NAMALWA (cell line): ENCODE results near the gene SSR4.

Source experiments
- DNase-seq: peaks from one replicate; pipeline ENCODE4 v3.0.0-alpha.2; 2015; ENCODE audit warnings: low spot score

SSR4 gene

DNA sequence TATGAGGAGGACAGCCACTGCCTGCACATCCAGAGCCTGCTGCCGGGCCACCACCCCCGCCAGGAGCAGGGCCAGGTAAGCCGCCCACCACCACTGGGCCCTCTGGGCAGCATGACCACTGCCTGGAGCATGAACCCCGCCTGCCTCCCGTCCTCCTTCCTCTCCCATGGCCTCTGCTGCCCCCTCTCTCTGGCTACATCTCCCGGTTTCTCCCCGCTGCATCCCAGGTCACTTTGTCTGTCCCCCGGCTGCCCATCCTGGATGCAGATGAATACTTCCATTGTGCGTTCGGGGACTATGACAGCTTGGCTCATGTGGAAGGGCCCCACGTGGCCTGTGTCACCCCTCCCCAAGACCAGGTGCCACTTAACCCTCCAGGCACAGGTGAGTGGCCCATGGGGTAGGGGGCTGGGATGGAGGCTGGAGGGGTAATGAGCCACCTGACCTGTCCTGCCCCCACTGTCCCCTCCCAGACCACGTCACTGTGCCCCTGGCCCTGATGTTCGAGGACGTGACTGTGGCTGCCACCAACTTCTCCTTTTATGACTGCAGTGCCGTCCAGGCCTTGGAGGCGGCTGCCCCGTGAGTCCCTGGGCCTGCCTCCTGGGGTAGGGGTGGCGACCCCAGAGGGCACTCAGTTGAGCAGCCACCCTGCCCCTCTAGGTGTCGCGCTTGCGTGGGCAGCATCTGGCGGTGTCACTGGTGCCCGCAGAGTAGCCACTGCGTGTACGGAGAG lies 24.4 kb upstream of the SSR4 start:
- no peak for DNase-seq

DNA sequence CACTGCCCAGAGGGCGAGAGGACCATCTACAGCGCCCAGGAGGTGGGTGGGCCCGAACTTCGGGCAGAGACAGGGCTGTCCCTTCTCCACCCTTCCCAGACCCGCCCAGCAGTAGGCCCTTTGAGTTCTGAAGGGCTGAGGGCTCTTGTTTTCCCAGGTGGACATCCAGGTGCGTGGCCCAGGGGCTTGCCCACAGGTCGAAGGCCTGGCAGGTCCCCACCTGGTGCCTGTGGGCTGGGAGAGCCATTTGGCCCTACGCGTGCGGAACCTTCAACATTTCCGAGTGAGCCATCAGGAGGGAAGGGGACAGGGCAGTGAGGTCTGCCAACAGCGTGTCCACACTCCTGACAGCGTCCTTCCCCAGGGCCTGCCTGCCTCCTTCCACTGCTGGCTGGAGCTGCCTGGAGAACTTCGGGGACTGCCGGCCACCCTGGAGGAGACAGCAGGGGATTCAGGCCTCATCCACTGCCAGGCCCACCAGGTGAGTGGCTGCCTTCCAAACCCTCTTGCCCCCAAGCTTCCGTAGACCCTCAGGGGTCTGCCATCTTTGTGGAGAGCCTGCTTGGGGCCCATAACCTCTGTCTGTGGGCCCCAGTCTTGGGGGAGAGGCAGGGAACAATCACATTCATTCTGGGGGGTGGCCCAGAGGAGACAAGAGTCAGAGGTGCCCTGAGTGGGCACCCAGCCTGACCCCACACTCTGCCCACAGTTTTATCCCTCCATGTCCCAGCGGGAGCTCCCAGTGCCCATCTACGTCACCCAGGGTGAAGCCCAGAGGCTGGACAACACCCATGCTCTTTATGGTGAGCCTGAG lies 23.7 kb upstream of the SSR4 start:
- no peak for DNase-seq

DNA sequence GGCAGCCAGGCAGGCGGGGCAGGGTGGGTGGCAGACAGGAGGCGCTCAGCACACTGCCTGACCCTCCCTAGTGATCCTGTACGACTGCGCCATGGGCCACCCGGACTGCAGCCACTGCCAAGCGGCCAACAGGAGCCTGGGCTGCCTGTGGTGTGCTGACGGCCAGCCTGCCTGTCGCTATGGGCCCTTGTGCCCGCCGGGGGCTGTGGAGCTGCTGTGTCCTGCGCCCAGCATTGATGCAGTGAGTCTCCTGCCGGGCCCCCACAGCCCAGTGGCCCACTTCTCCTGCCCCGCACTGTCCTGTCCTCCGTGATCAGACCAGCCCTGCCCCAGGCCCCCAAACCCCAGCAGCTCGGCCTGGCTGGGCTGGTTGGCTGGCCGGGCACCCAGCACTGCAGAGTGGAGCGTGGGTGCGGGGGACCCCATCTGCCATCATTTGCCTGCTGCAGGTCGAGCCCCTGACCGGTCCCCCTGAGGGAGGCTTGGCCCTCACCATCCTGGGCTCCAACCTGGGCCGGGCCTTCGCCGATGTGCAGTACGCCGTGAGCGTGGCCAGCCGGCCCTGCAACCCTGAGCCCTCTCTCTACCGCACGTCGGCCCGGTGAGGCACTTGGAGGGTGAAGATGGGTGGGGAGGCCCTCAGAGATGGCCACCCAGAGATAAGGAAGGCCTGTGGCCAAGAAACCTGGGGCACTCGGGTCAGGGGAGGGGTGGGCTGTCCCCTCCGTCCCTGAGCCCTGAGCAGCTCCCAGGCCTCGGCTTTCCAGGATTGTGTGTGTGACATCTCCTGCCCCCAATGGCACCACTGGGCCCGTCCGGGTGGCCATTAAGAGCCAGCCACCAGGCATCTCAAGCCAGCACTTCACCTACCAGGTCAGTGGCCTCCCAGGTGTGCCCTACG lies 22.8 kb upstream of the SSR4 start:
- DNase-seq = no peak

DNA sequence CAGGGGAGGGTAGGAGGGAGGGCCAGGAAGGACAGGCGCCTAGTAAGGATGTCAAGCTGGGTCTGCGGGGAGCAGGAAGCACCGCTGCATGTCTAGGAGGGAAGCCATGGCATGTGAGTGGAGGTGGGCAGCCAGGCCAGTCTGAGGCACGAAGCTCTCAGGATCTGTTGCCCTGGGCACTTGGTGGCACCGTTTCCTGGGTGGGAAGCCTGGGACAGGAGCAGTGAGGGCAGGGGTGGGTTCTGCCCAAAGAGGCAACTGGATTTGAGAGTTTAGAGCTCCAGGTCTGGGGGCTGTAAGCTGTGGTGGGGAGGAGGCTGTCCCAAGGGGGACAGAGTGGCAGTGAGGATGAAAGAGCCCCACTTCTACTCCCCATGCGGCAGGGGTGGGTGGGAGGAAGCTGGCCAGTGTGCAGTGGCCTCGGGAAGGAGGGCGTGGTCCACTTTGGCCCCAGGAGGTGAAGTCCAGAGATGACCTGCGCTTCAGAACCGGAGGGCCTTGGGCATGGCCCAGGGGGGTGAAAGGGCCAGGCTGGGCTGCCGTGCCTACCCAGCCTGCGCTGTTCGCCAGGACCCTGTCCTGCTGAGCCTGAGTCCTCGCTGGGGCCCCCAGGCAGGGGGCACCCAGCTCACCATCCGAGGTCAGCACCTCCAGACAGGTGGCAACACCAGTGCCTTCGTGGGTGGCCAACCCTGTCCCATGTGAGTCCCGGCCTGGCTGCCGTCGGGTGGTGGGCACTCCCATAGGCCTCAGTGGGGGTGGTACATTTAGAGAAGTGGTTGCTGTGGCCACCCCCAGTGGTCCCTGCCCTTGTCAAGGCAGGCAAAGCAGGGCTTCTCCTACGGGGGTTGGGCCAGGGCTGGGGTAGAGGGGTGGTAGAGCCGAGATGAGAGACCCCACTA lies 21.9 kb upstream of the SSR4 start:
- no peak for DNase-seq

DNA sequence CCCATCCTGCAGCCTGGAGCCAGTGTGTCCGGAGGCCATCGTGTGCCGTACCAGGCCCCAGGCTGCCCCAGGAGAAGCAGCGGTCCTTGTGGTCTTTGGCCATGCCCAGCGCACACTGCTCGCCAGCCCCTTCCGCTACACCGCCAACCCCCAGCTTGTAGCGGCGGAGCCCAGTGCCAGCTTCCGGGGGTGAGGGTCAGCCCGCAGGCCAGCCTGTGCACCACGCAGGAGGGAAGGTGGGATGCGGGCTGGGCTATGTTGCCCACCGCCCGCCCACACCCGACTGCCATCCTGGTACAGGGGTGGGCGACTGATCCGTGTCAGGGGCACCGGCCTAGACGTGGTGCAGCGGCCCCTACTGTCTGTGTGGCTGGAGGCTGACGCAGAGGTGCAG lies 21.3 kb upstream of the SSR4 start:
- no peak for DNase-seq

DNA sequence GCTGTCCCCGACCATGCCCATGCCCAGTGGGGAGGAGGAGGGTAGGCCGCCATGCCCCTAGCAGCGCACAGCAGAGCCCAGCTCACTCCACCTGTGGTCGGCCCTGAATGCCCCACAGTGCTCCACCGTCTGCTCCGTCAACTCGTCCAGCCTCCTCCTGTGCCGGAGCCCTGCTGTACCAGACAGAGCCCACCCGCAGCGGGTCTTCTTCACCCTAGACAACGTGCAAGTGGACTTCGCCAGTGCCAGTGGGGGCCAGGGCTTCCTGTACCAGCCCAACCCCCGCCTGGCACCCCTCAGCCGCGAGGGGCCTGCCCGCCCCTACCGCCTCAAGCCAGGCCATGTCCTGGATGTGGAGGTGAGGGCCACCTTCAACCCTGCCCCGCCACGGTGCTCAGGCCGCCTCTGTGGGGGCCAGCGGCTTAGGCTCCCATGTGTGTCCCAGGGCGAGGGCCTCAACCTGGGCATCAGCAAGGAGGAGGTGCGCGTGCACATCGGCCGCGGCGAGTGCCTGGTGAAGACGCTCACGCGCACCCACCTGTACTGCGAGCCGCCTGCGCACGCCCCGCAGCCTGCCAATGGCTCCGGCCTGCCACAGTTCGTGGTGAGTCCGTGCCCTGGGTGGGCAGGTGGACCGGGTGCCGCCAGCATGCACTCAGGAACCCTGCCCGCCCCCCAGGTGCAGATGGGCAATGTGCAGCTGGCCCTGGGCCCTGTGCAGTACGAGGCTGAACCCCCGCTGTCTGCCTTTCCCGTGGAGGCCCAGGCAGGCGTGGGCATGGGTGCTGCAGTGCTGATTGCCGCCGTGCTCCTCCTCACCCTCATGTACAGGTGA lies 20.5 kb upstream of the SSR4 start:
- no peak for DNase-seq

DNA sequence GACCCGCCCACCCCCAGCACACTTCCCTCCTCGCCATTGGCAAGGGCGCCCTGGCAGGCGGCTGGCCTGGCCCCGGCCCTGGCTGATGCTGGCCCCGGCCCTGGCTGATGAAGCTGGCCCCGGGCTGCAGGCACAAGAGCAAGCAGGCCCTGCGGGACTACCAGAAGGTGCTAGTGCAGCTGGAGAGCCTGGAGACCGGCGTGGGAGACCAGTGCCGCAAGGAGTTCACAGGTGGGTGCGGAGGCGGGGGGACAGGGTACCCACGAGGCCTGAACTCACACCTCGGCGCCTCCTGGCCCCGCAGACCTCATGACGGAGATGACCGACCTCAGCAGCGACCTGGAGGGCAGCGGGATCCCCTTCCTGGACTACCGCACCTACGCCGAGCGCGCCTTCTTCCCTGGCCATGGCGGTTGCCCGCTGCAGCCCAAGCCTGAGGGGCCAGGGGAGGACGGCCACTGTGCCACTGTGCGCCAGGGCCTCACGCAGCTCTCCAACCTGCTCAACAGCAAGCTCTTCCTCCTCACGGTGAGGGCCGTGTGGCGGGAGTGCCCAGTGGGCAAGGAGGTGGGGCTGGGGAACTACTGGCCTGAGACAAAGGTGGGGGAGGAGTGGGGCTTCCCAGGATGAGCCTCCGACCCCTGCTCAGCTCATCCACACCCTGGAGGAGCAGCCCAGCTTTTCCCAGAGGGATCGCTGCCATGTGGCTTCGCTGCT lies 19.7 kb upstream of the SSR4 start:
- no peak for DNase-seq

DNA sequence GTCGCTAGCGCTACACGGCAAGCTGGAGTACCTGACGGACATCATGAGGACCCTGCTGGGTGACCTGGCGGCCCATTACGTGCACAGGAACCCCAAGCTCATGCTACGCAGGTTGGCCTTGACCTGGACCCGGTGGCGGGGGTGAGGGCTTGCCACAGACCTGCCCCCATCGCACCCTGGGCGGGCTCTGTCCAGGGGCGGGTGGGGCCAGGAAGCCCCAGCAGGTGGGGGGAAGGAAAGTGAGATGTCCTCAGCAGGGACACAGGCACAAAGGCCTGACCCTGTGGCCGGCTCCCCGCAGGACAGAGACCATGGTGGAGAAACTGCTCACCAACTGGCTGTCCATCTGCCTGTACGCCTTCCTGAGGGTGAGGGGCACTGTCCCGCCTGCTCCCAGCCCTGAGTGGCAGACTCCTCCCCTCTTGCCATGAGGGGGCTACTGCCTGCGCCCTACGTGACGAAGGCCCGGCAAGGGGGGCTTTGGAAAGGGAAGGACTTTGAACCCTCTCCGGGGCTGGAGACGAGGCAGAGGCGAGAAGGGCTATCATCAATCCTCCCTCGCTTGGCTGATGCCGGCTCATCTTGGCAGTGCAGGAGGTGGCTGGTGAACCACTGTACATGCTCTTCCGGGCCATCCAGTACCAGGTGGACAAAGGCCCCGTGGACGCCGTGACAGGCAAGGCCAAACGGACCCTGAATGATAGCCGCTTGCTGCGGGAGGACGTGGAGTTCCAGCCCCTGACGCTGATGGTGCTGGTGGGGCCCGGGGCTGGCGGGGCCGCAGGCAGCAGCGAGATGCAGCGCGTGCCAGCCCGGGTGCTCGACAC lies 19.0 kb upstream of the SSR4 start:
- DNase-seq = no peak

DNA sequence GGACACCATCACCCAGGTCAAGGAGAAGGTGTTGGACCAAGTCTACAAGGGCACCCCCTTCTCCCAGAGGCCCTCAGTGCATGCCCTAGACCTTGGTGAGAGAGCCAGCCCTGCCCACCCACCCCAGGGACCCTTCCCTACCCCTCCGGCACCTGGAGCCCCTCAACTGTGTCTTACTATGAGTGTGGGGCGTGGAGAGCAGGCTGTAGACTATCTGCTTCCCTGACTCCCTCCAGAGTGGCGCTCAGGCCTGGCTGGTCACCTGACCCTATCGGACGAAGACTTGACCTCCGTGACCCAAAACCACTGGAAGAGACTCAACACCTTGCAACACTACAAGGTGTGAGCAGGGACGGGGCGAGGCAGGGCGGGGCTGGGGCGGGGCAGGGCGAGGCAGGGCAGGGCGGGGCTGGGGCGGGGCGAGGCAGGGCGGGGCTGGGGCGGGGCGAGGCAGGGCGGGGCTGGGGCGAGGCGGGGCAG lies 18.3 kb upstream of the SSR4 start:
- DNase-seq = peak; percentile 21

DNA sequence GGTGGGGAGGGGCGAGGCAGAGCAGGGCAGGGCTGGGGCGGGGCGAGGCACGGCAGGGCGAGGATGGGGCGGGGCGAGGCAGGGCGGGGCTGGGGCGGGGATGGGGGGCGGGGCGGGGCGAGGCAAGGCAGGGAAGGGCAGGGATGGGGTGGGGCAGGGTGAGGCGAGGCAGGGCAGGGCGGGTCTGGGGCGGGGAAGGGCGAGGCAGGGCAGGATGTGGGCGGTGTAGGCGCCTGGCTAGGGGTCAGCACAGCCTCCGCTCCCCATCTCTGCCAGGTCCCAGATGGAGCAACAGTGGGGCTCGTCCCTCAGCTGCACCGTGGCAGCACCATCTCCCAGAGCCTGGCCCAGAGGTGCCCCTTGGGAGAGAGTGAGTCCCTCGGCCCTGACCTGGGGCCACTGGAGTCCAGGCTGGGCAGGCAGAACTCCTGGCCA lies 17.8 kb upstream of the SSR4 start:
- peak; percentile 20 for DNase-seq

DNA sequence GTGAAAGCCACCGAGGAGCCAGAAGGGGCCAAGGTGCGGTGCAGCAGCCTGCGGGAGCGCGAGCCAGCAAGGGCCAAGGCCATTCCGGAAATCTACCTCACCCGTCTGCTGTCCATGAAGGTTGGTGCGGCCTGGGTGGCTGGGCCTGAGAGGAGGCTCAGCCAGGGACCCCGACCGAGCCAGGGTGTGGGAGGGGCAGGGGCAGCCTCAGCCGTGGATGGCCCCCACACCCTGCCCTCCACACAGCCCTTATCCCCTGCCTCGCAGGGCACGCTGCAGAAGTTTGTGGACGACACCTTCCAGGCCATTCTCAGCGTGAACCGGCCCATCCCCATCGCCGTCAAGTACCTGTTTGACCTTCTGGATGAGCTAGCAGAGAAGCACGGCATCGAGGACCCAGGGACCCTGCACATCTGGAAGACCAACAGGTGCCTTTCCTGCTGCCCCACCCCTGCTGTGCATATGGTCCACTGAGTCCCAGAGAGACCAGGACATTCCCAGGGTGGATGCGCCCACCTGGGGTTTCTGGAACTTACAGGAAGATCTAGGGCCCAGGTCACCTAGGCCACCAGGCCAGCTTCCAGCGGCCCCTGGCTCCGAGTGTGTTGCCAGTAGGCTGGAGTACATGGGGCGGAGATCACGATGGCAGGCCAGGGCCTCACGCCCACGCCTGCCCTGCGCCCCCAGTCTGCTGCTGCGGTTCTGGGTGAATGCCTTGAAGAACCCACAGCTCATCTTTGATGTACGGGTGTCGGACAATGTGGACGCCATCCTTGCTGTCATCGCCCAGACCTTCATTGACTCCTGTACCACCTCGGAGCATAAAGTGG lies 17.0 kb upstream of the SSR4 start:
- DNase-seq = no peak

DNA sequence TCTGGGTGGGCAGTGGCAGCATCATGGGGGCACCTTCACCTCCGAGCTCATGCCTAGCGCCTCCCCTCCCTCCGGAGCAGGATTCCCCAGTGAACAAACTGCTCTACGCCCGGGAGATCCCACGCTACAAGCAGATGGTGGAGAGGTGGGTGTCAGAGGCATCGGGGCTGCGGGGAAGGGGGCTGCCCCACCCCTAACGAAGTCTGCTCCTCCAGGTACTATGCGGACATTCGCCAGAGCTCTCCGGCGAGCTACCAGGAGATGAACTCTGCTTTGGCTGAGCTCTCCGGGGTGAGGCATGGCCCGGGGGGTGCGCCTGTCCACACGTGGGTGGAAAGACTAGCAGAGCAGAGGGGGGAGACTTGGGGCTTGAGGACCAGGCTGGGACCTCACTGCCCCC lies 16.3 kb upstream of the SSR4 start:
- no peak for DNase-seq

DNA sequence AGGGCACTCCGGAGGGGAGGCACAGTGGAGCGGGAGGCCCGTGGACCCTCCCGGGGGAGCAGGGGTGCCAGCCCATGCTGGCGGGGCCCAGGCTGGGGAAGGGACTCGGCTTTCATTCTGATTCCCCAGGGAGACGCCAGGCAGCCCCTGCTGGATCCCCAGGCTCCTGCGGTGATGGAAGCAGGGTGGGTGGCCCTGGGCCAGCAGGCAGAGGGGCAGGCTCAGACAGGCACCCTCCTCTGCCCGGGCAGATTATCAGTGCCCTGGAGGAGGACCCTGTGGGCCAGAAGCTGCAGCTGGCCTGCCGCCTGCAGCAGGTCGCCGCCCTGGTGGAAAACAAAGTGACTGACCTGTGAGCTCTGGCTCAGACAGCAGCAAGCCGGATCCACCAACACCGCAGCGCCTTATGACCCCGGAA lies 15.8 kb upstream of the SSR4 start:
- peak; percentile 17 for DNase-seq

DNA sequence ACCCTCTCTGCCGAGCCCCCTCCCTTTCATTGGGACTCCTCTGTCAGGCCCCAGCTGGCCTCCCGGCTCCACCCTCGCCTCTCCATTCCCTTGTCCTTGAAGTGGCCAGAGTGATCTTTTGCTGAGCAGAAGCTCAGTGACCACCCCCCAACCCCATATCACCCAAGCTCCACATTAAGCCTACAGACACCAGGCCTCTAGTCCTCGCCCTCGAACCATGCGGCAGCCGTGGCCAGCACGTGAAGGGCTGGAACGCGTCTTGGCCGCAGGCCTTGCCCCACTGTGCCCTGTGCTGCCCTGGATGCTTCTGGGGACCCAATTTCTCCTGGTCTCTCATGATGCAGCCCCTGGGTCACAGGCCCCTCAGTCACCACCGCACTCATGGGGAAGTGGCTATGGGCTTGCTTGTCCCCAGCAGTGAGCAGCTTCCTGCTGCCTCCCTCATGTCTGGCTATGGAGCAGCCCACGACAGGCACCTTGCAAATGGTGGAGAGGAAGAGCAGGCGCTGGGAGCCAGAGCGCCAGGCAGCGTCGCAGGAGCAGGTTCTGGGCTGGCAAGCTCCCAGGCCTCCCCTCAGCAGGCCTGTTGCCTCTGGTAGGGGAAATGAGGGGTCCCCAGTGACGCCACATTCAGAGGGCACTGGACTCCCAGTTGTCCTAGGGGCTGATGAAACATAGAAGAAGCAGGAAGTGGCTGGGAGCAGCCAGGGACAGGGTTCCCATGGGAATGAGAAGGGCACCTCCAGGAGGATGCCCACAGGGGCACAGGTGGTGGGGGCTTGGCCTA lies 14.4 kb upstream of the SSR4 start:
- no peak for DNase-seq

DNA sequence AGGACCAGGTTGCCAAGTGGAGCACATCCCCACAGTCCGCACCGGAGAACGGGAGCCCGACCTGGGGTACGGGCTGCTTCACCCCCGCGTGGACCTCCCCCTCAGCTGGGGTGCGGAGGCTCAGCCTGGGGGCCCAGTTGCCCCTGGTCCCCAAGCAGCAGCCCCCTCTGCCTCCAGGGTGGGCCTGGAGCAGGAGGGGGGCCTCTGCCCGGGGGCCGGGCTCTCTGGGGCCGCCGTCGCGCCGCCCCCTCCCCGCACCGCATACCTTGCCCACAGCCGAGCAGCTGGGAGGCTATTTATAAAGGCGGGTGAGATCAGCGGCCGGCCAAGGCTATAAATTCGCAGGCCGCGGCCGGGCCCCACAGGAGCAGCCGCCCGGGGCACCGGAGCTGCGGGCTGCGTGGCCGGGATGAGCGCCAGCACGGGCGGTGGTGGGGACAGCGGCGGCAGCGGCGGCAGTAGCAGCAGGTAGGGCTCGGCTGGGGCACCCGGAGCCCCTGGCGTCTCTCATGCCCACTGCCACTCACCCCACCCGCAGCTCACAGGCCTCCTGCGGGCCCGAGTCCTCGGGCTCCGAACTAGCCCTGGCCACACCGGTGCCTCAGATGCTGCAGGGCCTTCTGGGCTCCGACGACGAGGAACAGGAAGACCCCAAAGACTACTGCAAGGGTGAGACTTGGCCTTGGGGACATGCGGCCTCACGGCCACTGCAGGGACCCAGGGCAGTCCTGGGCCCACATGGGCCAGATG lies 13.6 kb upstream of the SSR4 start, which contains the start of gene SRPK3:
SRPK3 (plus strand) TSS at position 364 of the 750 bp plus-strand sequence; CDS start at position 410, 46 bp downstream.
- DNase-seq = no peak

DNA sequence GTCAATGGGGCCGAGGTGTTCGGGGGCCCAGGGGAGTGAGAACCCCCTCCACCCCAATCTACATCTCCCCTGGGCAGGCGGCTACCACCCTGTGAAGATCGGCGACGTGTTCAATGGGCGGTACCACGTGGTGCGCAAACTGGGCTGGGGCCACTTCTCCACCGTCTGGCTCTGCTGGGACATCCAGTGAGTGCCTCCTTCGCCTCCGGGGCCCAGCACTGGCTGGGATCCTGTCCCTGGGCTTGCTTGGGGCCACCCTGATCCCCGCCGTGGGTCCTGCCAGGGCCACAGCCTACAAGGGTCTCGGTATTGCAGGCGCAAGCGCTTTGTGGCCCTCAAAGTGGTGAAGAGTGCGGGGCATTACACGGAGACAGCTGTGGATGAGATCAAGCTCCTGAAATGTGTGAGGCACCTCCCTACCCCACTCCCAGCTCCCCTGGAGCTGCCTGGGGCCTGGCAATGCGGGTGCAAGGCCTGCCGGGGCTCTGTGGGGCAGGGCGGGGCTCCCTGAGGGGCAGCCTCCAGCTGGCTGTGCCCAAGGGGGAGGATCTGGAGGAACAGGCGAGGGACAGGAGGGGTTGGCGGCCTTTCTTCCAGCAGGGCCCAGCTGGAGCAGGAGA lies 12.9 kb upstream of the SSR4 start:
- no peak for DNase-seq
